ENCODE results near the gene VPS16. TPM values are rescaled to one million over a fixed set of nuclear protein-coding genes. Genes with fewer than 3 reads are reported as not detected.
A peak's percentile ranks its signal among the peaks of the same experiment; 100 is the strongest.
"Not testable (repeated sequence)": the region's sequence is repeated elsewhere in the genome, so short reads cannot be mapped to it uniquely, and the experiment has no call there.

VPS16 gene
- total and polyA plus RNA-seq, 4 donors = 35.3 to 71.6 (median 61.2) TPM

- 96% methylated on average over 4 of the region's 7 CpGs for WGBS (ENCODE audit: insufficient coverage)
Measured at GRCh38 chr20:2831206-2831605, 9.3 kb upstream of the VPS16 start.

GRCh38 chr20:2833761-2834160 lies 6.8 kb upstream of the VPS16 start:
- Histone ChIP-seq H3K27me3 (ENCODE audit: control insufficient read depth, insufficient read depth, low read length) (no peaks in the 10 kb centered on the region), H3K9me3 (ENCODE audit: control insufficient read depth, insufficient read depth, low read length) (no peaks in the 10 kb centered on the region), H3K4me3 (ENCODE audit: low read depth, low read length) (no peak overlapping the region), H3K36me3 (ENCODE audit: control insufficient read depth, insufficient read depth, low read length) (peaks cover 23% of the 10 kb centered on the region), H3K4me1 (ENCODE audit: control insufficient read depth, insufficient read depth, low read length) (peaks cover 3% of the 10 kb centered on the region), H3K27ac (ENCODE audit: low read depth, low read length) (no peak overlapping the region)
- no CpG with 5 or more reads among the region's 1 CpG for WGBS (ENCODE audit: insufficient coverage)
- no peak for DNase-seq (ENCODE audit: low read depth in 4 of 6, low spot score in 6 of 6)

More at GRCh38 chr20:2831206-2831605, 9.3 kb upstream of the VPS16 start:
- H3K27me3 ChIP-seq (ENCODE audit: control insufficient read depth, insufficient read depth, low read length) = peaks cover 11% of the 10 kb centered on the region
- H3K4me1 ChIP-seq (ENCODE audit: control insufficient read depth, insufficient read depth, low read length); DNase-seq (ENCODE audit: low read depth in 4 of 6, low spot score in 6 of 6); H3K9me3 ChIP-seq (ENCODE audit: control insufficient read depth, insufficient read depth, low read length); H3K27ac ChIP-seq (ENCODE audit: low read depth, low read length); H3K36me3 ChIP-seq (ENCODE audit: control insufficient read depth, insufficient read depth, low read length); H3K4me3 ChIP-seq (ENCODE audit: low read depth, low read length): not testable (repeated sequence)

GRCh38 chr20:2834401-2835110 lies 6.0 kb upstream of the VPS16 start:
- Histone ChIP-seq H3K4me3 (ENCODE audit: low read depth, low read length) (no peak overlapping the region), H3K36me3 (ENCODE audit: control insufficient read depth, insufficient read depth, low read length) (peaks cover 23% of the 10 kb centered on the region), H3K27me3 (ENCODE audit: control insufficient read depth, insufficient read depth, low read length) (no peaks in the 10 kb centered on the region), H3K9me3 (ENCODE audit: control insufficient read depth, insufficient read depth, low read length) (no peaks in the 10 kb centered on the region), H3K27ac (ENCODE audit: low read depth, low read length) (no peak overlapping the region), H3K4me1 (ENCODE audit: control insufficient read depth, insufficient read depth, low read length) (peaks cover 5% of the 10 kb centered on the region)
- WGBS (ENCODE audit: insufficient coverage) = 100% methylated on average over 5 of the region's 14 CpGs
- no peak for DNase-seq (ENCODE audit: low read depth in 4 of 6, low spot score in 6 of 6)

GRCh38 chr20:2835331-2835796 lies 5.2 kb upstream of the VPS16 start:
- H3K4me1 ChIP-seq (ENCODE audit: control insufficient read depth, insufficient read depth, low read length) = peaks cover 12% of the 10 kb centered on the region
- H3K4me3 ChIP-seq (ENCODE audit: low read depth, low read length) = no peak overlapping the region
- H3K27me3 ChIP-seq (ENCODE audit: control insufficient read depth, insufficient read depth, low read length) = no peaks in the 10 kb centered on the region
- H3K9me3 ChIP-seq (ENCODE audit: control insufficient read depth, insufficient read depth, low read length) = no peaks in the 10 kb centered on the region
- WGBS (ENCODE audit: insufficient coverage) = 77% methylated on average over 2 of the region's 6 CpGs
- no peak for DNase-seq (ENCODE audit: low read depth in 4 of 6, low spot score in 6 of 6)
- H3K27ac ChIP-seq (ENCODE audit: low read depth, low read length) = no peak overlapping the region
- H3K36me3 ChIP-seq (ENCODE audit: control insufficient read depth, insufficient read depth, low read length) = peaks cover 23% of the 10 kb centered on the region

- no peak for DNase-seq (ENCODE audit: low read depth in 4 of 6, low spot score in 6 of 6)
- Histone ChIP-seq H3K9me3 (ENCODE audit: control insufficient read depth, insufficient read depth, low read length) (no peaks in the 10 kb centered on the region), H3K27ac (ENCODE audit: low read depth, low read length) (no peak overlapping the region), H3K4me1 (ENCODE audit: control insufficient read depth, insufficient read depth, low read length) (peaks cover 12% of the 10 kb centered on the region), H3K36me3 (ENCODE audit: control insufficient read depth, insufficient read depth, low read length) (peaks cover 23% of the 10 kb centered on the region), H3K27me3 (ENCODE audit: control insufficient read depth, insufficient read depth, low read length) (no peaks in the 10 kb centered on the region), H3K4me3 (ENCODE audit: low read depth, low read length) (no peak overlapping the region)
- WGBS (ENCODE audit: insufficient coverage) = 96% methylated on average over 2 of the region's 5 CpGs
Measured at GRCh38 chr20:2836035-2836434, 4.5 kb upstream of the VPS16 start.

GRCh38 chr20:2837221-2837960 lies 3.2 kb upstream of the VPS16 start:
- Histone ChIP-seq H3K9me3 (ENCODE audit: control insufficient read depth, insufficient read depth, low read length) (no peaks in the 10 kb centered on the region), H3K4me3 (ENCODE audit: low read depth, low read length) (no peak overlapping the region), H3K27ac (ENCODE audit: low read depth, low read length) (no peak overlapping the region), H3K27me3 (ENCODE audit: control insufficient read depth, insufficient read depth, low read length) (no peaks in the 10 kb centered on the region), H3K4me1 (ENCODE audit: control insufficient read depth, insufficient read depth, low read length) (peaks cover 16% of the 10 kb centered on the region), H3K36me3 (ENCODE audit: control insufficient read depth, insufficient read depth, low read length) (peaks cover 23% of the 10 kb centered on the region)
- WGBS (ENCODE audit: insufficient coverage) = 77% methylated on average over 4 of the region's 6 CpGs
- no peak for DNase-seq (ENCODE audit: low read depth in 4 of 6, low spot score in 6 of 6)

- Histone ChIP-seq H3K36me3 (ENCODE audit: control insufficient read depth, insufficient read depth, low read length) (peaks cover 23% of the 10 kb centered on the region), H3K4me1 (ENCODE audit: control insufficient read depth, insufficient read depth, low read length) (peaks cover 16% of the 10 kb centered on the region), H3K4me3 (ENCODE audit: low read depth, low read length) (no peak overlapping the region), H3K27me3 (ENCODE audit: control insufficient read depth, insufficient read depth, low read length) (no peaks in the 10 kb centered on the region), H3K9me3 (ENCODE audit: control insufficient read depth, insufficient read depth, low read length) (no peaks in the 10 kb centered on the region), H3K27ac (ENCODE audit: low read depth, low read length) (no peak overlapping the region)
- 99% methylated on average over 19 of the region's 19 CpGs for WGBS (ENCODE audit: insufficient coverage)
- DNase-seq (ENCODE audit: low read depth in 4 of 6, low spot score in 6 of 6) = no peak
Measured at GRCh38 chr20:2838170-2838797, 2.3 kb upstream of the VPS16 start.

- DNase-seq (ENCODE audit: low read depth in 4 of 6, low spot score in 6 of 6) = no peak
- 90% methylated on average over 14 of the region's 15 CpGs for WGBS (ENCODE audit: insufficient coverage)
- Histone ChIP-seq H3K4me1 (ENCODE audit: control insufficient read depth, insufficient read depth, low read length) (peaks cover 16% of the 10 kb centered on the region), H3K27me3 (ENCODE audit: control insufficient read depth, insufficient read depth, low read length) (no peaks in the 10 kb centered on the region), H3K27ac (ENCODE audit: low read depth, low read length) (no peak overlapping the region), H3K9me3 (ENCODE audit: control insufficient read depth, insufficient read depth, low read length) (no peaks in the 10 kb centered on the region), H3K36me3 (ENCODE audit: control insufficient read depth, insufficient read depth, low read length) (peaks cover 23% of the 10 kb centered on the region), H3K4me3 (ENCODE audit: low read depth, low read length) (no peak overlapping the region)
Measured at GRCh38 chr20:2838847-2839671, 1.5 kb upstream of the VPS16 start.

- peak in 1 of 6 donors; percentile 11 for DNase-seq (ENCODE audit: low read depth in 4 of 6, low spot score in 6 of 6)
- Histone ChIP-seq H3K36me3 (ENCODE audit: control insufficient read depth, insufficient read depth, low read length) (peaks cover 23% of the 10 kb centered on the region), H3K9me3 (ENCODE audit: control insufficient read depth, insufficient read depth, low read length) (no peaks in the 10 kb centered on the region), H3K4me1 (ENCODE audit: control insufficient read depth, insufficient read depth, low read length) (peaks cover 16% of the 10 kb centered on the region), H3K4me3 (ENCODE audit: low read depth, low read length) (peak overlapping the region; percentile 83), H3K27me3 (ENCODE audit: control insufficient read depth, insufficient read depth, low read length) (no peaks in the 10 kb centered on the region), H3K27ac (ENCODE audit: low read depth, low read length) (no peak overlapping the region)
- WGBS (ENCODE audit: insufficient coverage) = 80% methylated on average over 21 of the region's 21 CpGs
Measured at GRCh38 chr20:2839732-2840137, 810 bp upstream of the VPS16 start.
